CD14-positive monocyte (primary cell): ENCODE measurements around the gene EBF3. TPM values are rescaled to one million over a fixed set of nuclear protein-coding genes. Genes with fewer than 3 reads are reported as not detected.

ENCODE experiments used
- DNase-seq, 3 donors: peaks; one replicate each; pipeline ENCODE4 v3.0.0-alpha.2; 2011 to 2022
- H2AFZ ChIP-seq: 2 replicates; pipeline ENCODE4 v1.6.0; 2012; ENCODE audit warnings: mild to moderate bottlenecking, low read depth, low read length, inconsistent platforms; ENCODE audit not compliant: insufficient read depth, poor library complexity, severe bottlenecking
- H3K27ac ChIP-seq, 2 donors: 1 replicate in 1 of 2; 2 replicates in 1 of 2; pipeline ENCODE4 v1.5.1; 2012 to 2013; ENCODE audit warnings: low read length in 2 of 2, control low read depth in 1 of 2, inconsistent platforms in 1 of 2, low read depth in 1 of 2, mild to moderate bottlenecking in 1 of 2
- H3K27me3 ChIP-seq, 2 donors: one replicate each; pipeline versions ENCODE4 v1.6.0 to v1.6.1; 2011 to 2013; ENCODE audit warnings: low read length in 2 of 2; ENCODE audit not compliant: control insufficient read depth in 2 of 2, insufficient read depth in 2 of 2
- H3K36me3 ChIP-seq, 2 donors: replicated peaks in 1 of 2; 1 replicate in 1 of 2; 2 replicates in 1 of 2; pipeline versions ENCODE4 v1.5.1 to v1.6.1; 2012 to 2013; ENCODE audit warnings: low read length in 2 of 2, control low read depth in 1 of 2, inconsistent platforms in 1 of 2, mild to moderate bottlenecking in 1 of 2; ENCODE audit not compliant: insufficient read depth in 2 of 2, control insufficient read depth in 1 of 2
- H3K4me1 ChIP-seq, 2 donors: 1 replicate in 1 of 2; 2 replicates in 1 of 2; pipeline versions ENCODE4 v1.5.1 to v1.6.1; 2012 to 2013; ENCODE audit warnings: low read length in 2 of 2, control low read depth in 1 of 2, inconsistent platforms in 1 of 2, mild to moderate bottlenecking in 1 of 2, moderate library complexity in 1 of 2; ENCODE audit not compliant: insufficient read depth in 2 of 2, control insufficient read depth in 1 of 2
- H3K4me2 ChIP-seq: replicated peaks from 2 replicates; pipeline ENCODE3; 2012; ENCODE audit warnings: low read length, moderate library complexity, mild to moderate bottlenecking; ENCODE audit not compliant: poor library complexity, severe bottlenecking; ENCODE audit errors: extremely low read depth
- H3K4me3 ChIP-seq, 3 experiments: fragments of 200-600 bp in 1 of 3; sonication (generic) in 1 of 3; replicated peaks in 1 of 3; 1 replicate in 2 of 3; 2 replicates in 1 of 3; pipeline ENCODE4 v1.5.1; 2011 to 2013; ENCODE audit warnings: low read length in 3 of 3, mild to moderate bottlenecking in 3 of 3, control low read depth in 2 of 3, low read depth in 2 of 3, inconsistent platforms in 1 of 3, moderate library complexity in 1 of 3
- H3K79me2 ChIP-seq: 2 replicates; pipeline ENCODE4 v1.6.0; 2012; ENCODE audit warnings: mild to moderate bottlenecking, control low read depth, inconsistent platforms, low read length, moderate library complexity; ENCODE audit not compliant: insufficient read depth
- H3K9ac ChIP-seq: 2 replicates; pipeline ENCODE4 v1.6.0; 2017; ENCODE audit warnings: low read length, mild to moderate bottlenecking; ENCODE audit not compliant: insufficient read depth, poor library complexity, severe bottlenecking
- H3K9me3 ChIP-seq, 2 donors: replicated peaks in 1 of 2; 1 replicate in 1 of 2; 2 replicates in 1 of 2; pipeline versions ENCODE4 v1.5.1 to v1.6.1; 2012 to 2013; ENCODE audit warnings: low read length in 2 of 2, control low read depth in 1 of 2; ENCODE audit not compliant: control insufficient read depth in 1 of 2, insufficient read depth in 1 of 2
- H4K20me1 ChIP-seq: 2 replicates; pipeline ENCODE4 v1.6.0; 2012; ENCODE audit warnings: mild to moderate bottlenecking, low read length, control low read depth, moderate library complexity; ENCODE audit not compliant: insufficient read depth
- H3K27ac Mint-ChIP-seq, 7 donors: one replicate each; pipeline ENCODE4 v1.8.0; 2020; ENCODE audit warnings: mild to moderate bottlenecking in 7 of 7, mixed read lengths in 7 of 7, moderate library complexity in 6 of 7, inconsistent platforms in 2 of 7
- H3K27me3 Mint-ChIP-seq, 3 donors: one replicate each; pipeline ENCODE4 v1.8.0; 2021 to 2022; ENCODE audit warnings: low read depth in 3 of 3, mild to moderate bottlenecking in 3 of 3, mixed read lengths in 3 of 3, moderate library complexity in 3 of 3, inconsistent platforms in 1 of 3
- H3K36me3 Mint-ChIP-seq, 2 donors: one replicate each; pipeline ENCODE4 v1.8.0; 2020; ENCODE audit warnings: mixed read lengths in 2 of 2, inconsistent platforms in 1 of 2, mild to moderate bottlenecking in 1 of 2
- H3K4me1 Mint-ChIP-seq: one replicate; pipeline ENCODE4 v1.8.0; 2020; ENCODE audit warnings: mild to moderate bottlenecking, mixed read lengths
- H3K4me3 Mint-ChIP-seq, 2 donors: one replicate each; pipeline ENCODE4 v1.8.0; 2020; ENCODE audit warnings: mild to moderate bottlenecking in 2 of 2, mixed read lengths in 2 of 2, moderate library complexity in 1 of 2
- H3K9me3 Mint-ChIP-seq, 7 donors: one replicate each; pipeline ENCODE4 v1.8.0; 2020 to 2022; ENCODE audit warnings: mixed read lengths in 7 of 7, mild to moderate bottlenecking in 6 of 7, moderate library complexity in 6 of 7, inconsistent platforms in 2 of 7
- WGBS: methylation state at CpG from one replicate; pipeline ENCODE4 v1.1.5; 2013; ENCODE audit warnings: missing lambda C conversion rate; ENCODE audit not compliant: insufficient coverage; 5-methylcytosine and 5-hydroxymethylcytosine counted together
- intact Hi-C, 2 donors: fragments of 100-400 bp; cut with micrococcal nuclease; formaldehyde crosslinking; loops; one replicate each; pipeline versions ENCODE4 v1.15.0 to v1.15.1; 2023
- polyA plus RNA-seq, 3 donors: library from polyadenylated mRNA; depleted of rRNA in 1 of 3; unstranded in 2 of 3; stranded (reverse) in 1 of 3; fragments of 300-500 nt in 2 of 3; fragments of >200 nt in 1 of 3; fragmentation: Illumina TruSeq in 2 of 3; gene quantifications; 1 replicate in 2 of 3; 2 replicates in 1 of 3; pipeline ENCODE4 v1.2.3, GENCODE V29; 2012 to 2021
- TF ChIP-seq, protein P1 (sequence below): fragments of 200-600 bp; IDR thresholded peaks from one replicate; pipeline ENCODE4 v1.8.0; 2022; ENCODE audit warnings: antibody characterized with exemption, mild to moderate bottlenecking

EBF3 gene
- polyA plus RNA-seq, 3 donors, result not detected

DNA sequence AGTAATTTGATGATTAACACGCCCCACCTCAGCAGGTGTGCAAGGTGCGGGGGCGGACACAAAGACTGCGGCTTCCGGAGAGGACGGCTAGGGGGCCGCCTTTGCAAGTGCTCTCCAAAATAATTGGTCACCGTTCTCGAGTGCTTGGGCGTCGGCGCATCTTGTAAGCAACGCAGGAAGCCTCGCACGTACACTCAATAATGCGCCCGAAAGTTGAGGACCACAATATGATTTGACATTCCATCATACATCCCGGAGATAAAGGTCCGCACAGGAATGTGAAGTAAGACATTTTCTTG is 114.7 kb downstream of the EBF3 start:
- no peaks in the 10 kb centered on the region for H3K4me1 ChIP-seq
- H3K27ac Mint-ChIP-seq, result no peak overlapping the region
- H3K9ac ChIP-seq, result no peak overlapping the region
- TF ChIP-seq, protein P1, sequence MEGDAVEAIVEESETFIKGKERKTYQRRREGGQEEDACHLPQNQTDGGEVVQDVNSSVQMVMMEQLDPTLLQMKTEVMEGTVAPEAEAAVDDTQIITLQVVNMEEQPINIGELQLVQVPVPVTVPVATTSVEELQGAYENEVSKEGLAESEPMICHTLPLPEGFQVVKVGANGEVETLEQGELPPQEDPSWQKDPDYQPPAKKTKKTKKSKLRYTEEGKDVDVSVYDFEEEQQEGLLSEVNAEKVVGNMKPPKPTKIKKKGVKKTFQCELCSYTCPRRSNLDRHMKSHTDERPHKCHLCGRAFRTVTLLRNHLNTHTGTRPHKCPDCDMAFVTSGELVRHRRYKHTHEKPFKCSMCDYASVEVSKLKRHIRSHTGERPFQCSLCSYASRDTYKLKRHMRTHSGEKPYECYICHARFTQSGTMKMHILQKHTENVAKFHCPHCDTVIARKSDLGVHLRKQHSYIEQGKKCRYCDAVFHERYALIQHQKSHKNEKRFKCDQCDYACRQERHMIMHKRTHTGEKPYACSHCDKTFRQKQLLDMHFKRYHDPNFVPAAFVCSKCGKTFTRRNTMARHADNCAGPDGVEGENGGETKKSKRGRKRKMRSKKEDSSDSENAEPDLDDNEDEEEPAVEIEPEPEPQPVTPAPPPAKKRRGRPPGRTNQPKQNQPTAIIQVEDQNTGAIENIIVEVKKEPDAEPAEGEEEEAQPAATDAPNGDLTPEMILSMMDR, result no peak
- H3K36me3 ChIP-seq, result no peaks in the 10 kb centered on the region
- H3K79me2 ChIP-seq, result no peaks in the 10 kb centered on the region
- intact Hi-C loops, result no loop called here
- peaks cover 0 to 2% (median 0%) of the 10 kb centered on the region in 3 donors for H3K27me3 Mint-ChIP-seq
- H3K36me3 Mint-ChIP-seq, result no peaks in the 10 kb centered on the region
- no peak overlapping the region for H3K27ac ChIP-seq
- no peaks in the 10 kb centered on the region for H3K27me3 ChIP-seq
- H3K9me3 ChIP-seq, result no peaks in the 10 kb centered on the region
- DNase-seq, result no peak
- H3K4me2 ChIP-seq, result no peak overlapping the region
- H2AFZ ChIP-seq, result no peak overlapping the region
- no peaks in the 10 kb centered on the region for H4K20me1 ChIP-seq
- no peaks in the 10 kb centered on the region for H3K9me3 Mint-ChIP-seq
- no peak overlapping the region for H3K4me3 ChIP-seq
- WGBS, result 97% methylated on average over 14 of the region's 19 CpGs
- H3K4me1 Mint-ChIP-seq, result peaks cover 4% of the 10 kb centered on the region
- H3K4me3 Mint-ChIP-seq, result no peak overlapping the region

DNA sequence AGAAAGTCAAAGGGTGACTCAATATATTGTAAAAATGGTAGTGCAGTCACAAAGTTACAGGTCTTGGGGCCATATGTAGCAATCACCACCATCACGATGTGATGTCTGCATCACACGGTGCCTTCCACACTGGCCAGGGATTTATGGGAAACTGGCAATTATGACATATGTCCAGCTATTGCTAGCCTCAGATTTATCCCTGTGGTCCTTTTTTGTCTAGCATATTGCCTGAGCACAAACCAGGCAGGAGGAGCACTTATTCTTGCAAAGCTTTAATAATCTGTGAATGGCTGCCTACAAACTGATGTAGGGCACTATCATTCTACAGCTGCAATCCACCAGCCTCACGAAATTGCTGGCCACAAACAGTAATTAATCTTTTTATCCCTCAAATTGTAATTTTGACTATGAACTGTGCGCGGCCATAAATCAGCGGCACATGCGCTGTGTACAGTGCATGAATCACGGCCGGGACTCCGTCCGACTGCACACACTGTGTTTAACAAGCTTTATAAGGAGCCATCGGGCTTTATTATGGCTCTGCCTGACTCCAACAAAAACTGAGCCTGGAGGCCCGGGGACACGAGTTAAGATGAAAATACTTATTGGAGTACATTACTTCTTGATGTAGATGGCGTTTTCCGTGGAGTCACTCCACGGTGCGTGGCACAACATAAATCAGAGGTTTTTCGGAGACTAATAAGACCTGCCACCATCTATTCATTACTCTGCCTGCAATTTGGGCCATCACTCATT is 115.2 kb downstream of the EBF3 start:
- Histone ChIP-seq H3K27ac (no peak overlapping the region), H3K27me3 (no peaks in the 10 kb centered on the region), H3K79me2 (no peaks in the 10 kb centered on the region), H3K4me2 (no peak overlapping the region), H3K4me3 (no peak overlapping the region), H3K4me1 (no peaks in the 10 kb centered on the region), H3K9me3 (no peaks in the 10 kb centered on the region), H3K36me3 (no peaks in the 10 kb centered on the region), H2AFZ (no peak overlapping the region), H4K20me1 (no peaks in the 10 kb centered on the region), H3K9ac (no peak overlapping the region)
- Mint-ChIP-seq H3K27ac (peak overlapping the region in 1 of 7 donors; percentile 33), H3K36me3 (no peaks in the 10 kb centered on the region), H3K27me3 (peaks cover 0 to 2% (median 0%) of the 10 kb centered on the region in 3 donors), H3K9me3 (no peaks in the 10 kb centered on the region), H3K4me3 (no peak overlapping the region), H3K4me1 (peaks cover 4% of the 10 kb centered on the region)
- DNase-seq, result no peak
- TF ChIP-seq, protein P1, result no peak
- WGBS, result 98% methylated on average over 15 of the region's 19 CpGs
- intact Hi-C loops, result no loop called here
